ENCODE measurements around the gene PROSER3.

DNA sequence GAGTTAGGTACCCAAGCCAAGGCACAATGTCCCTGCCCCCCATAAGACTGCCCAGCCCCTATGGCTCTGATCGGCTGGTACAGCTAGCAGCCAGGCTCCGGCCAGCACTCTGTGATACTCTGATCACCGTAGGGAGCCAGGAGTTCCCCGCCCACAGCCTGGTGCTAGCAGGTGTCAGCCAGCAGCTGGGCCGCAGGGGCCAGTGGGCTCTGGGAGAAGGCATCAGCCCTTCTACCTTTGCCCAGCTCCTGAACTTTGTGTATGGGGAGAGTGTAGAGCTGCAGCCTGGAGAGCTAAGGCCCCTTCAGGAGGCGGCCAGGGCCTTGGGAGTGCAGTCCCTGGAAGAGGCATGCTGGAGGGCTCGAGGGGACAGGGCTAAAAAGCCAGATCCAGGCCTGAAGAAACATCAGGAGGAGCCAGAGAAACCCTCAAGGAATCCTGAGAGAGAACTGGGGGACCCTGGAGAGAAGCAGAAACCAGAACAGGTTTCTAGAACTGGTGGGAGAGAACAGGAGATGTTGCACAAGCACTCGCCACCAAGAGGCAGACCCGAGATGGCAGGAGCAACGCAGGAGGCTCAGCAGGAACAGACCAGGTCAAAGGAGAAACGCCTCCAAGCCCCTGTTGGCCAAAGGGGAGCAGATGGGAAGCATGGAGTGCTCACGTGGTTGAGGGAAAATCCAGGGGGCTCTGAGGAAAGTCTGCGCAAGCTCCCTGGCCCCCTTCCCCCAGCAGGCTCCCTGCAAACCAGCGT is 43.2 kb upstream of the PROSER3 start:
- TF ChIP-seq, protein P1, sequence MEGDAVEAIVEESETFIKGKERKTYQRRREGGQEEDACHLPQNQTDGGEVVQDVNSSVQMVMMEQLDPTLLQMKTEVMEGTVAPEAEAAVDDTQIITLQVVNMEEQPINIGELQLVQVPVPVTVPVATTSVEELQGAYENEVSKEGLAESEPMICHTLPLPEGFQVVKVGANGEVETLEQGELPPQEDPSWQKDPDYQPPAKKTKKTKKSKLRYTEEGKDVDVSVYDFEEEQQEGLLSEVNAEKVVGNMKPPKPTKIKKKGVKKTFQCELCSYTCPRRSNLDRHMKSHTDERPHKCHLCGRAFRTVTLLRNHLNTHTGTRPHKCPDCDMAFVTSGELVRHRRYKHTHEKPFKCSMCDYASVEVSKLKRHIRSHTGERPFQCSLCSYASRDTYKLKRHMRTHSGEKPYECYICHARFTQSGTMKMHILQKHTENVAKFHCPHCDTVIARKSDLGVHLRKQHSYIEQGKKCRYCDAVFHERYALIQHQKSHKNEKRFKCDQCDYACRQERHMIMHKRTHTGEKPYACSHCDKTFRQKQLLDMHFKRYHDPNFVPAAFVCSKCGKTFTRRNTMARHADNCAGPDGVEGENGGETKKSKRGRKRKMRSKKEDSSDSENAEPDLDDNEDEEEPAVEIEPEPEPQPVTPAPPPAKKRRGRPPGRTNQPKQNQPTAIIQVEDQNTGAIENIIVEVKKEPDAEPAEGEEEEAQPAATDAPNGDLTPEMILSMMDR (optimal IDR thresholded peaks at IDR 0.05 in 1 of 3, IDR thresholded peaks at IDR 0.05 in 1 of 3, conservative IDR thresholded peaks at IDR 0.05 in 1 of 3; ENCODE audit: extremely low read depth in 1 of 3, insufficient read depth in 2 of 3, low read length in 3 of 3): no peak
- no peak for TF ChIP-seq EZH2 (IDR thresholded peaks at IDR 0.05; ENCODE audit: low read length)

All from keratinocyte (primary cell).